D341Med (cell line): ENCODE measurements around the gene GOLT1B.

Experiments
- DNase-seq: peaks from one replicate; pipeline ENCODE4 v3.0.0; 2012; ENCODE audit warnings: low spot score

Gene GOLT1B

GRCh38 chr12:21566223-21566906 is 64.8 kb downstream of the GOLT1B start:
- DNase-seq, result no peak

GRCh38 chr12:21566907-21567394 is 65.4 kb downstream of the GOLT1B start:
- DNase-seq, result no peak
